Vagina (tissue), 2 donors: ENCODE results near the gene SPAG8.

Experiments
- CTCF ChIP-seq, 3 experiments: fragments of 450-650 bp in 2 of 3; fragments of 200-600 bp in 1 of 3; sonication (generic) in 1 of 3; IDR thresholded peaks; one replicate each; pipeline ENCODE4 v1.5.1; 2017 to 2019; ENCODE audit warnings: antibody characterized with exemption in 3 of 3, mild to moderate bottlenecking in 2 of 3, moderate library complexity in 2 of 3
- POLR2A ChIP-seq, 2 donors: fragments of 450-650 bp; IDR thresholded peaks; one replicate each; pipeline ENCODE4 v1.6.1; 2017; ENCODE audit warnings: antibody characterized with exemption in 2 of 2, mild to moderate bottlenecking in 2 of 2, moderate library complexity in 2 of 2
- POLR2AphosphoS5 ChIP-seq, 2 donors: sonication (generic); formaldehyde crosslinking; IDR thresholded peaks; one replicate each; pipeline ENCODE4 v1.9.0; 2017; ENCODE audit warnings: antibody characterized with exemption in 2 of 2, mild to moderate bottlenecking in 2 of 2, low read depth in 1 of 2; ENCODE audit not compliant: insufficient read depth in 1 of 2

- no peak for TF ChIP-seq CTCF (IDR thresholded peaks at IDR 0.05)
- no peak for TF ChIP-seq POLR2A (IDR thresholded peaks at IDR 0.05)
- TF ChIP-seq POLR2AphosphoS5 (IDR thresholded peaks at IDR 0.05; ENCODE audit: insufficient read depth in 1 of 2, low read depth in 1 of 2) = no peak
Observed at GRCh38 chr9:35822926-35823325, 10.9 kb upstream of the SPAG8 start.
